Measurements from ENCODE around the gene ARHGEF6. TPM values are rescaled to one million over a fixed set of nuclear protein-coding genes. Genes with fewer than 3 reads are reported as not detected.

Gene ARHGEF6
- total and polyA plus RNA-seq, 4 donors: 1.6 to 9.2 (median 4.2) TPM

GRCh38 chrX:136765821-136766356 lies 14.8 kb downstream of the ARHGEF6 start:
- H3K27me3 ChIP-seq (ENCODE audit: control insufficient read depth in 4 of 4, insufficient read depth in 4 of 4, low read length in 3 of 4): no peaks in the 10 kb centered on the region
- TF ChIP-seq GABPA (IDR thresholded peaks at IDR 0.05 in 1 of 2, conservative IDR thresholded peaks at IDR 0.05 in 1 of 2) (no peak), RAD21 (IDR thresholded peaks at IDR 0.05) (no peak), YY1 (IDR thresholded peaks at IDR 0.05) (no peak), HNF4A (conservative IDR thresholded peaks at IDR 0.05) (no peak), FOXA1 (IDR thresholded peaks at IDR 0.05) (no peak), ZBTB33 (IDR thresholded peaks at IDR 0.05) (no peak), SP1 (IDR thresholded peaks at IDR 0.05) (no peak), EGR1 (IDR thresholded peaks at IDR 0.05; ENCODE audit: low read depth in 2 of 2) (no peak), TAF1 (conservative IDR thresholded peaks at IDR 0.05) (no peak), ATF3 (IDR thresholded peaks at IDR 0.05) (no peak), CTCF (IDR thresholded peaks at IDR 0.05; ENCODE audit: low read depth, low read length, missing input control) (no peak), FOXA2 (IDR thresholded peaks at IDR 0.05) (no peak)
- TF ChIP-seq, protein P1, sequence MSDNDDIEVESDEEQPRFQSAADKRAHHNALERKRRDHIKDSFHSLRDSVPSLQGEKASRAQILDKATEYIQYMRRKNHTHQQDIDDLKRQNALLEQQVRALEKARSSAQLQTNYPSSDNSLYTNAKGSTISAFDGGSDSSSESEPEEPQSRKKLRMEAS (IDR thresholded peaks at IDR 0.05): no peak
- TF ChIP-seq, protein P2, sequence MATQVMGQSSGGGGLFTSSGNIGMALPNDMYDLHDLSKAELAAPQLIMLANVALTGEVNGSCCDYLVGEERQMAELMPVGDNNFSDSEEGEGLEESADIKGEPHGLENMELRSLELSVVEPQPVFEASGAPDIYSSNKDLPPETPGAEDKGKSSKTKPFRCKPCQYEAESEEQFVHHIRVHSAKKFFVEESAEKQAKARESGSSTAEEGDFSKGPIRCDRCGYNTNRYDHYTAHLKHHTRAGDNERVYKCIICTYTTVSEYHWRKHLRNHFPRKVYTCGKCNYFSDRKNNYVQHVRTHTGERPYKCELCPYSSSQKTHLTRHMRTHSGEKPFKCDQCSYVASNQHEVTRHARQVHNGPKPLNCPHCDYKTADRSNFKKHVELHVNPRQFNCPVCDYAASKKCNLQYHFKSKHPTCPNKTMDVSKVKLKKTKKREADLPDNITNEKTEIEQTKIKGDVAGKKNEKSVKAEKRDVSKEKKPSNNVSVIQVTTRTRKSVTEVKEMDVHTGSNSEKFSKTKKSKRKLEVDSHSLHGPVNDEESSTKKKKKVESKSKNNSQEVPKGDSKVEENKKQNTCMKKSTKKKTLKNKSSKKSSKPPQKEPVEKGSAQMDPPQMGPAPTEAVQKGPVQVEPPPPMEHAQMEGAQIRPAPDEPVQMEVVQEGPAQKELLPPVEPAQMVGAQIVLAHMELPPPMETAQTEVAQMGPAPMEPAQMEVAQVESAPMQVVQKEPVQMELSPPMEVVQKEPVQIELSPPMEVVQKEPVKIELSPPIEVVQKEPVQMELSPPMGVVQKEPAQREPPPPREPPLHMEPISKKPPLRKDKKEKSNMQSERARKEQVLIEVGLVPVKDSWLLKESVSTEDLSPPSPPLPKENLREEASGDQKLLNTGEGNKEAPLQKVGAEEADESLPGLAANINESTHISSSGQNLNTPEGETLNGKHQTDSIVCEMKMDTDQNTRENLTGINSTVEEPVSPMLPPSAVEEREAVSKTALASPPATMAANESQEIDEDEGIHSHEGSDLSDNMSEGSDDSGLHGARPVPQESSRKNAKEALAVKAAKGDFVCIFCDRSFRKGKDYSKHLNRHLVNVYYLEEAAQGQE (IDR thresholded peaks at IDR 0.05): no peak
- WGBS: 60% methylated on average over 1 of the region's 1 CpG
- no peak for DNase-seq (ENCODE audit: low spot score)
- H3K4me3 ChIP-seq (ENCODE audit: low read depth in 1 of 3, low read length in 3 of 3): no peak overlapping the region
- no peak overlapping the region for H3K9ac ChIP-seq (ENCODE audit: low read depth in 1 of 2, low read length in 2 of 2)
- H3K9me3 ChIP-seq (ENCODE audit: control insufficient read depth in 4 of 4, low read length in 3 of 4): peaks cover 0 to 2% (median 0%) of the 10 kb centered on the region in 4 donors
- H3K27ac ChIP-seq (ENCODE audit: low read depth in 1 of 2, low read length in 2 of 2): no peak overlapping the region
- H3K36me3 ChIP-seq (ENCODE audit: control insufficient read depth in 4 of 4, insufficient read depth in 3 of 4, low read depth in 1 of 4, low read length in 3 of 4): no peaks in the 10 kb centered on the region
- peaks cover 0 to 8% (median 2%) of the 10 kb centered on the region in 4 donors for H3K4me1 ChIP-seq (ENCODE audit: control insufficient read depth in 4 of 4, insufficient read depth in 4 of 4, low read length in 3 of 4)

DNA sequence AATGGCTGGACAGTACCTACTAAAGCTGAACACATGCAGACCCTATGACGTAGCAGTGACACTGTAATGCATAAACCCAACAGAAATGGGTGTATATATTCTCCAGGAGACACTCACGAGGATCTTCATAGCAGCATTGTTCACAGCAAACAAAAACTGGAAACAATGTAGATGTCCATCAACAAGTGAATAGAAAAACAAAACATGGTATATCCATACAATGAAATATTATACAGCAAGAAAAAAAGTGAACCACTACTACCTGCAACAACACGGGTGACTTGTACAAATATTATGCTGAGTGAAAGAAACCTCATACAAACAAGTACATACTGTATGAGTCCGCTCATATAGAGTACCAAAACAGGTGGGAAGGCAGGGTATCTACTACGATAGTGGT lies 16.5 kb downstream of the ARHGEF6 start:
- Histone ChIP-seq H3K9ac (ENCODE audit: low read depth in 1 of 2, low read length in 2 of 2) (no peak overlapping the region), H3K4me3 (ENCODE audit: low read depth in 1 of 3, low read length in 3 of 3) (no peak overlapping the region), H3K36me3 (ENCODE audit: control insufficient read depth in 4 of 4, insufficient read depth in 3 of 4, low read depth in 1 of 4, low read length in 3 of 4) (no peaks in the 10 kb centered on the region), H3K4me1 (ENCODE audit: control insufficient read depth in 4 of 4, insufficient read depth in 4 of 4, low read length in 3 of 4) (peaks cover 0 to 8% (median 2%) of the 10 kb centered on the region in 4 donors), H3K27me3 (ENCODE audit: control insufficient read depth in 4 of 4, insufficient read depth in 4 of 4, low read length in 3 of 4) (no peaks in the 10 kb centered on the region), H3K9me3 (ENCODE audit: control insufficient read depth in 4 of 4, low read length in 3 of 4) (peaks cover 0 to 2% (median 0%) of the 10 kb centered on the region in 4 donors), H3K27ac (ENCODE audit: low read depth in 1 of 2, low read length in 2 of 2) (no peak overlapping the region)
- 94% methylated on average over 5 of the region's 5 CpGs for WGBS
- no peak for TF ChIP-seq EGR1 (IDR thresholded peaks at IDR 0.05; ENCODE audit: low read depth in 2 of 2)
- DNase-seq (ENCODE audit: low spot score): no peak

Data from liver (tissue), 9 donors.